Motor neuron (in vitro differentiated cells): Measurements from ENCODE around the gene OGA. TPM values are rescaled to one million over a fixed set of nuclear protein-coding genes. Genes with fewer than 3 reads are reported as not detected.

Experiments
- ATAC-seq, 8 experiments: fragments of 200-7000 bp; cut with Tn5 transposase; replicated peaks in 6 of 8; 2 replicates each; pipeline ENCODE4 v1.8.0; 2021; ENCODE audit warnings: mild to moderate bottlenecking in 8 of 8, moderate library complexity in 8 of 8
- H3K27ac ChIP-seq, 2 donors: fragments of 250-450 bp; sonication (Bioruptor Pico); 2 replicates each; pipeline ENCODE4 v1.9.0; 2021; ENCODE audit warnings: antibody characterized with exemption in 2 of 2, mild to moderate bottlenecking in 2 of 2, moderate library complexity in 1 of 2
- H3K4me1 ChIP-seq, 2 donors: fragments of 250-450 bp; sonication (Bioruptor Pico); replicated peaks in 1 of 2; 2 replicates each; pipeline ENCODE4 v1.6.1; 2021; ENCODE audit warnings: antibody characterized with exemption in 2 of 2, mild to moderate bottlenecking in 2 of 2, moderate library complexity in 1 of 2
- H3K4me3 ChIP-seq, 5 donors: fragments of 250-450 bp; sonication (Bioruptor Pico); 2 replicates each; pipeline ENCODE4 v1.9.0; 2021; ENCODE audit warnings: antibody characterized with exemption in 5 of 5, mild to moderate bottlenecking in 5 of 5, moderate library complexity in 4 of 5
- WGBS, 10 experiments: fragments of 450-650 bp; shearing (Covaris generic); methylation state at CpG; one replicate each; pipeline ENCODE4 v1.0.0; 2022; 5-methylcytosine and 5-hydroxymethylcytosine counted together
- in situ Hi-C, 9 experiments: fragments of 400-800 bp; cut with MboI; loops; one replicate each; pipeline ENCODE4 v1.15.0; 2021; ENCODE audit warnings: low sequenced_read_pairs in 9 of 9, low pct_unique_long_range_greater_than_20kb in 2 of 9; ENCODE audit not compliant: unreplicated experiment in 9 of 9
- total RNA-seq, 8 experiments: library from RNA; unstranded; fragments of 300-600 nt; gene quantifications; 2 replicates each; pipeline versions ENCODE4 v1.2.3 to v1.2.4, GENCODE V29; 2022

The OGA gene
- total RNA-seq, 8 experiments from 2014 or later = 70.5 to 193 (median 171) TPM

DNA sequence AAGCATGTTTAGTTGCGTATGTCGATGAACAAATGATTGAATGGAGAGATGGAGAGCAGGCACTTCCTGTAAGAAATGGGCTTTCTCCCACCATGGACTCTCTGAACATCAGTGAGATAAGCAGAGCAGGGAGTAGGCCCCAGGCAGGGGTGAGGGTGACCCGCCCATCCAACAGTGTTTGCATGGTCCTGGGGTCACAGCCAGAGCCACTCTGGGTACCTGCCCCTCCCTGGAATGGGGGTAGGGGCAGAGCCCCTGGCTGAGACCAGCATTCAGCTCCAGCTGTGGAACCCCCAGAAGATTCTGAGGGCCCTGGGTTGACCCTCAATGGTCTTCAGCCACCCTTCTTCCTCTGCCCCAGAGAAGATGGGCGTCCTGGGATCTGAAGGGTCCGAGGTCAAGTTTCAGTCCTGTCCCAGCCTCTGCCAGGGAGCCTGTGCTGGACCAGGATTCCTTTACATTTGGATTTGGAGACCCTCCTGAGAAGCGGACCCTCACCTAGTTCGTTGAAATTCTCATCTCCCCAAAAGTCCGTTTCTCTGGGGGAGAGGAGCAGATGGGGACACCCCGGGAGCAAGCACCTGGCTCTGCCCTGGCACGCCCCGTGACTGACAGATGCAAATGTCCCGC, 40.0 kb downstream of the OGA start:
- H3K4me3 ChIP-seq = peak overlapping the region in 1 of 5 donors; percentile 24
- peaks cover 15 to 27% of the 10 kb centered on the region in 2 donors for H3K4me1 ChIP-seq
- in situ Hi-C loops = loop anchor here in 5 of 9 experiments (10.0 to 25.0 kb wide), 3 partner anchors 166 to 566 kb away; no protein-coding TSS in a partner anchor
- 7 to 100% (median 37%) methylated on average over 2 to 4 of the region's 12 CpGs; no CpG with 5 or more reads in 7 of the 10 experiments for WGBS, 10 experiments
- H3K27ac ChIP-seq = no peak overlapping the region
- no peak for ATAC-seq

DNA sequence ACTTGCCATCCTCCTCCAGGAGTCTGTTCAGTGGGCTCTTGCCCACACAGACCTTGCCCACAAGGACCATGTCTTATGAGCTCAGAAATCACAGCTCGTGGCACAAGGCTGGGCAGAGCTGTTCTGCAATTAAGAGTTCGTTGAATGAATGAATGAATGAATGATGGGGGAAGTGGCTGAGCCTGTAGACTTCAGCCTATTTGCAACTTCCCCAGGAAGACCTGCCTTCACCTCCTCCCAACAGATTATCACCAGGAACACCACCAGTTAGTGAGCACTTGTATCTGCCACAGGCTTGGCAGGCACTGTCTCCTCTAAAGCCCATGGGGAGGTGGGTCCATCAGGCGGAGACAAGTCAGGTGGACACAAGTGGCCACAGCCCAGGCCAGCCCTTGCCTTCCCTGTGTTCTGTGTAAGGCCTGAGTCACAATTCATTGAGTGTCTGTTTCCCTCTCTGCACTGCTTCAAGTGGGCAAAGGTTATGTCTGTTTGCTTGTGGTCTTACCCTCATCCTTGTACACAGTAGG, 40.6 kb downstream of the OGA start:
- H3K27ac ChIP-seq = no peak overlapping the region
- ATAC-seq = no peak
- no peak overlapping the region for H3K4me3 ChIP-seq
- peaks cover 18 to 33% of the 10 kb centered on the region in 2 donors for H3K4me1 ChIP-seq
- 71 to 90% (median 81%) methylated on average over 1 to 3 of the region's 3 CpGs; no CpG with 5 or more reads in 4 of the 10 experiments for WGBS, 10 experiments
- in situ Hi-C loops = loop anchor here in 5 of 9 experiments (10.0 to 25.0 kb wide), 3 partner anchors 165 to 565 kb away; no protein-coding TSS in a partner anchor

DNA sequence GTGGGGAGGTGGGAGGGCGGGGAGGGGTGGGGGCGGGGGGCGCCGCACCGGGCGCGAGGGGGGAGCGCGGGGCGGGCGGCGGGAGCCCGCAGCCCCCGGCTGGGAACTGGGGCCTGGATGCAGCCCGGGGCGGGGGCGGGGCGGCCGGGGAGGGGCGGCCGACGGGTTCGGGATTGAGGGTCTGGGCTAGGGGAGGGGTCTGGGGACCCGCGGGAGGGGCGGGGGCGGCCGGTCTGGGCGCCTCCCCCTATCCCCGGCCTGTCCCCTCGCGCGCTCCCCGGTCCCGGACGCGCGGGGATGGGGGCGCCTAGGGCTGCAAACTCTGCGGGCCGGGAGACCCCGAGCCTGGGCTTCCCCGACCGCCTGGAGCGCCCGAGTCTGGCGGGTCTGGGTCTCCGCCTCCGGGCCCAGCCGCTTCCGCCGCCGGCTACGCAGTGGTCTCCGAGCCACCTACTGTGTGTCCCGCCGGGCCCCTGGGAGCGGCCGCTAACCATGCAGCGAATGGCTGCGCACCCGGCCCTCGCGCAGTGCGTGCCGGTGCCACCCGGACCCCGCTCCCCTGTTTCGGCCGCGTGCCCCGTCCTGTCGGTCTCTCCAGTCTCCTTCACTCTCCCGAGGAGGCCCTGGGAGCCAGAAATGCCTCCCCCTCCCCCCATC, 42.0 kb downstream of the OGA start:
- WGBS, 10 experiments = no CpG with 5 or more reads among the region's 74 CpGs
- Histone ChIP-seq H3K4me1 (peaks cover 13 to 29% of the 10 kb centered on the region in 2 donors), H3K27ac (no peak overlapping the region), H3K4me3 (peak overlapping the region; percentile 21 to 46 (median 33))
- ATAC-seq = peak in 5 of 8 experiments; percentile 14 to 44 (median 32)
- in situ Hi-C loops = loop anchor here in 5 of 9 experiments (10.0 to 25.0 kb wide), 3 partner anchors 164 to 564 kb away; no protein-coding TSS in a partner anchor

DNA sequence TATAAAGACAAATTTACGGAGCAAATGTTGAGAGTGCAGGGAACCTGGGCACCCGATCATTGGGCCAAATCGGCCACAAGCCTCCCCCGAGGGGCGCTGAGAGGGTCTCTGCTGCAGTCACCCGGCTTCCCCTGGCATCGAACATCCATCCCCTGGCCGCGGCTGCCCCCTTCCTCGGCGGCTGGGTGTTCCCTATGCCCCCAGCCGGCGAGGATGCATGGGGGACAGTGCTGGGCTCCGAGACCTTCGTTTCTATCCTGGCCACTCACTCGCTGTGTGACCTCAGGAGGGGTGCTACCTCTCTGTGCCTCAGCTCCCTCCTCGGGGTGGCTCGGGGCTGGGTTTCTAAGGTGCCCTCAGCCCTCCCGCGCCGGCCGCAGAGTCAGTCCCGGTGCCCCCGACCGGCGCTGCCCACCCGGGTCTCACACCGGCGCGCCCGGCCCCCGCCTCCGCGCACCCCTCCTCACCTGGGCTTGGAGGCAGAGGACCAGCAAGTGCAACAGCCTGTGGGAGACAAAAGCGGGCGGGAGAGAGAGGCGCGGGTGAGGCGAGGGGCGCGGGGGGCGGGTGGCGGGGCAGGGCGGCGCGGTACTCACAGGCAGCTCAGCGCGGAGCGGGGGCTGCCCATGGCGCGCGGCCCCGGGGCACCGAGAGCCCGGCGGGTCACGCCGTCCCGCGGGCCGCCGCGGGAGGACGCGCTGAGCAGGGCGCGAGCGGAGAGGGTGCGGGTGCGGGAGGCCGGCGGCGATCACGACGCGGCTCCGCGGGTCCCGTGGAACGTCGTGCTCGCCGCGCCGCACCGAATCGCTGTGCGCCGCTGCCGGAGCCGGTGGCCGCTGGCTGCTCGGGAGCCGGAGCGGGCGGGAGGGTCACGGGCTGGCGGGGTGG, 42.7 kb downstream of the OGA start, which contains the start of gene FGF8:
Gene FGF8 (minus strand): TSS at position 842 of the 888 bp plus-strand sequence. CDS start 214 bp downstream, at position 628.
- Histone ChIP-seq H3K27ac (no peak within 1 kb of the TSS), H3K4me1 (peaks cover 8 to 29% of the 10 kb centered on the region in 2 donors), H3K4me3 (peak within 1 kb of the TSS; percentile 33 to 47 (median 43))
- in situ Hi-C loops = loop anchor here in 5 of 9 experiments (10.0 to 25.0 kb wide), 3 partner anchors 163 to 563 kb away; no protein-coding TSS in a partner anchor
- 0 to 40% (median 8%) methylated on average over 1 to 7 of the region's 98 CpGs; no CpG with 5 or more reads in 7 of the 10 experiments for WGBS, 10 experiments
- ATAC-seq = peak in 6 of 8 experiments; percentile 14 to 53 (median 38)

DNA sequence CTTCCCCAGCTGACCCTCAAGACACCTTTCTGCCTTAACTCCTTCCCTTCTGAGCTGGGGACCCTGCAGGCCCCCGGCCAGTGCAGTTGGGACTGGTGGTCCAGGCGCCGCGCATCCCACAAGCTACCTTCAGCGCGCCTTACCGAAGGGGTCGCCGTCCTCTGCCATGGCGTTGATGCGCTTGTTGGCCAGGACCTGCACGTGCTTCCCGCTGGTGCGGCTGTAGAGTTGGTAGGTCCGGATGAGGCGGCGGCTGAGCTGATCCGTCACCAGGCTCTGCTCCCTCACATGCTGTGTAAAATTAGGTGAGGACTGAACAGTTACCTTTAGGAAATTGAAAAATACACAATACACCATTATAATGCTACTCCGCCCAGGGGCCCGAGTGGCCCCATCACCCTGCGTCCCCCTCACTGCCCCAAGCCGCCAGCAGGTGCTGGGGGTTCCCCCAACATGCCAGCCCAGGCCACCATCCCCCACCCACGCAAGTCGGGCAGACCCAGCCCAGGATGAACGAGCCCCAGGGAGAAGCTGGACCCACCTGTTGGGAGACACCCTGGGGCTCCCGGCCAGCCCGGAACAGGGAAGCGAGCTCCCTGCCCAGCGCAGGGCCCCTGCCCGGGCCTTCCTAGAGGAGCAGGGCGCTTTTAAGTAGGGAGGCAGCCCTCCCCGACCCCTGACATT, 43.5 kb downstream of the OGA start:
- in situ Hi-C loops = loop anchor here in 7 of 9 experiments (10.0 to 25.0 kb wide), 3 partner anchors 162 to 562 kb away; no protein-coding TSS in a partner anchor
- no peak for ATAC-seq
- no peak overlapping the region for H3K27ac ChIP-seq
- H3K4me1 ChIP-seq = peaks cover 8 to 26% of the 10 kb centered on the region in 2 donors
- H3K4me3 ChIP-seq = no peak overlapping the region
- 0 to 19% (median 13%) methylated on average over 1 to 9 of the region's 32 CpGs; no CpG with 5 or more reads in 7 of the 10 experiments for WGBS, 10 experiments

DNA sequence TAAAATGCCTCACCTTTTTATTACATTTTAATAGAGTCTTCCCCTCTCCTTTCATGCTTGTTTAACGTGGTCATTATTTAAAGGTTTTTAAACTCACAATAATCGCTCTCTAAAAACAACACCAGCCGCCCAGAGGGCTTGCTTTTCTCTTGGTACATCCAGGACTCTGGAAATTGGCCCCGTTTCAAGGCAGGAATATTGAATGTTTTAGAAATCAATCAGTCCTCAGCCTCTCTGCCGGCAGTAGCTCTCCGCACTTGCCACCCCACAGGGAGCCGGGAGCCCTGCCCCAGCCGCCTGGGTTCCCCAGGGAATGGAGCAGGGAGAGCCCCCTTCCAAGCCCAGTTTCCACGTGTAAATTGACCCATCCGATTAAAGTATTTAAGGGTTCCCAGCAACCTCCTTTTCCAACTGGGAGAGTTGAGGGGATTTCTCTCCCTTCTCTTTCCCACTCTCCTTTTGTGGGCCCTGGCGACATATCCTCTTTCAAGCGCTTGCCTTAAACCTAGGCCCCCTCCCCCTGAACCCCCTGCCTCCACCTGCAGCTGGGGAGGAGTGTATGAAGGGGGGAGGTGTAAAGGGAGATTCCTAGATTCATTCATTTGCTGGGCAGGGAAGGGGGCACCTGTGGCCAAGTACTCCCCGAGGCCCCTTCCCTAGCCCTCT, 44.2 kb downstream of the OGA start:
- ATAC-seq = no peak
- Histone ChIP-seq H3K4me1 (peaks cover 8 to 20% of the 10 kb centered on the region in 2 donors), H3K4me3 (no peak overlapping the region), H3K27ac (no peak overlapping the region)
- in situ Hi-C loops = loop anchor here in 4 of 9 experiments (10.0 to 25.0 kb wide), 2 partner anchors 162 to 169 kb away; no protein-coding TSS in a partner anchor
- 0 to 31% (median 19%) methylated on average over 1 to 6 of the region's 13 CpGs; no CpG with 5 or more reads in 1 of the 10 experiments for WGBS, 10 experiments

DNA sequence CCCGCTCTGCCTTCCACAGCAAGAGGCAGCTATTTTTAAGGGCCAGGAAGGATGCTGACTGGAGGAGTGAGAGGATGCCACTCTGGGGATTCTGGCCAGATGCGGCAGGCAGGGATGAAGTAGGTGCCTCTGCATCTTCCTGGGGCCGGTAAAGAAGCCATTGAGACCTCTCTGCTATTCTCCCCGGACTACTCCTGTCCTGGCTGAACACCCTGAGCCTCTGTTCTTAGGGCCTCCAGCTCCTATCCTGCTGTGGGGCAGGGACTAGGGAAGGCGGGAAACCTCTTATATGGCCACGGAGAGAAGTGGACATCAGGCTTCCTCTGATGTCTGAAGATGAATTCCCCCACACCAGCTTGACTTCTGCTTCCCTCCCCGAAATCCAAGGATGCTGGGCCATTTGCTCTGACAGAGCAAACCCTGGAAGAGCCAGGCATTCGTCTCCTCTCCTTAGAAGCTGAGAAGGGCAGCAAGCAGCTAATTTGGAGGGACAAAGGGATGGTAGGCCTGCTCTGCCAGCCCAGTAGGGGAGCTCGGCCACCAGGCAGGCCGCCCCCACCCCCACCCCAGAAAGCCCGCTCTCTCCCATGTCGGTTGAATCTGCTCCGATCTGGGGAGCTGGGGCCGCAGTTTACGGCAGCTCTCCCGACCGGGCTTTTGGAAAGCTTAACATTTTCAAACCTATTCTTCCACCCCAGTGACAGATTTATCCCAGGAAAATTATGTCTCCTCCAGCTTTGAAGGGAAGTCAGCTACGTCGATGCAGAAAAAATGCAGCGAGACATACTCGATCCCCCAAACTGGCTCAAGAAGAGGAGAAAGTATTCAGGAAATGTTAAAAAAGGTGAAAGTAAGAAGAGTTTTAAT, 45.1 kb downstream of the OGA start:
- Histone ChIP-seq H3K4me3 (no peak overlapping the region), H3K27ac (no peak overlapping the region), H3K4me1 (peaks cover 12 to 16% of the 10 kb centered on the region in 2 donors)
- WGBS, 10 experiments = 5 to 47% (median 21%) methylated on average over 2 to 8 of the region's 21 CpGs; no CpG with 5 or more reads in 2 of the 10 experiments
- in situ Hi-C loops = loop anchor here in 4 of 9 experiments (10.0 to 25.0 kb wide), 2 partner anchors 161 to 168 kb away; no protein-coding TSS in a partner anchor
- no peak for ATAC-seq

DNA sequence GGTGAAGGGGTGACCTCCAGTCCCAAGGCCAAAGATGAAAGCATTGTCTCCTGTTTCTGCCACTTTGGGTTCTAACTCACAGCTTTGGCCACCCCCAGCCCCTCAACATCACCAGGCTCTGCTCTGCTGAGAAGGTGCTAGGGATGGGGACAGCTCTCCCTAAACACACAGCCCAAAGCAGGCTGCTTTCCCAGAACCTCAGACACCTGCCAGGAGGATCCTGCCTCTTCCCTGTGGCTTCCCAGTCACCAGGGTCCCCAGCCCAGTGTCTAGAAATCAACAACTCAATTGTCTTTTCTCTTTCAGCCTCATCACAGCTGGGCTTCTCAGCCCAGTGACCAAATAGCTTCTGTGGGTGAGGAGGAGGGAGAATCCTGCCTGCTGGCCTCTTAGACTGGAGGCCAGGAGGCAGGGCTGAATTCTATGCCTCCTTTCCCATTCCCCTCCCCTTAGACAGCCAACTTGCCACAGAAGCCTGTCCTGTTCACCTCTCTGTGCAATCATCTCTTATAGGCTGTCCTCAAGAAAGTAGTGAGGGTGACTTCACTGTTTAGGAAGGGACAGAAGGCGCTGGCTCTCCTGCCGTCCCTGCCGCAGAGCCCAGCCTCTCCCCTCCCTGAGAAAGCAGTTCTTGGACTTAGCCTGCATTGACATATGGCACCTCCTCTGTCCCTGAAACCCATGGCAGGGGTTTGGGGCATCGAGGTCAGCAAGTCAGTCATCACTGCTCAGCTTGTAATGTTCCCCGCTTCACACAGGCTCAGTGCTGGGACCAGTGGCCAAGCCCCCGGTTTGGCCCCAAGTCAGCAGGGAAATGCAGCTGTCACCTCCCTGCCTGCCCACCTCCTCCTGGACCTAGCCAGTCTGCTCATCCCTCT, 46.0 kb downstream of the OGA start:
- Histone ChIP-seq H3K27ac (no peak overlapping the region), H3K4me1 (peaks cover 15 to 20% of the 10 kb centered on the region in 2 donors), H3K4me3 (no peak overlapping the region)
- ATAC-seq = no peak
- in situ Hi-C loops = loop anchor here in 4 of 9 experiments (10.0 to 25.0 kb wide), 2 partner anchors 160 to 167 kb away; no protein-coding TSS in a partner anchor
- WGBS, 10 experiments = 40 to 62% (median 60%) methylated on average over 1 to 3 of the region's 6 CpGs; no CpG with 5 or more reads in 5 of the 10 experiments

DNA sequence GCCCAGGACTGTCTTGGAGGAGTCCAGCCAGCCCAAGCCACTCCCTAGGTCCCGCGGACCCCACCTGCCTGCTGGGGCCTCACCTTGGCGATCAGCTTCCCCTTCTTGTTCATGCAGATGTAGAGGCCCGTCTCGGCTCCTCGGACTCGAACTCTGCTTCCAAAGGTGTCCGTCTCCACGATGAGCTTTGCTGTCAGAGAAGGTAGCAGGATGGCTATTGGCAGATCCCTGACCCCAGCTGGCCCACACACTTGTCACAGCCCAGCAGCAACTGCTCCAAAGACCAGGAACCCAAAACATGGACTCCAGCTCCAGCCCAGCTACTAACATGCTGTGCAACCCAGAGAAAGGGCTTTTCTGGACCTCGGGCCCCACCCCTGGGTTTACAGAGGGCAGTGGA, 46.9 kb downstream of the OGA start:
- Histone ChIP-seq H3K27ac (no peak overlapping the region), H3K4me1 (peaks cover 15 to 20% of the 10 kb centered on the region in 2 donors), H3K4me3 (no peak overlapping the region)
- in situ Hi-C loops = loop anchor here in 4 of 9 experiments (10.0 to 25.0 kb wide), 2 partner anchors 159 to 167 kb away; no protein-coding TSS in a partner anchor
- ATAC-seq = no peak
- 80 to 93% (median 90%) methylated on average over 1 to 3 of the region's 10 CpGs; no CpG with 5 or more reads in 7 of the 10 experiments for WGBS, 10 experiments
